ENCODE data around the gene CELA3B.
A peak's percentile ranks its signal among the peaks of the same experiment; 100 is the strongest.
"Not testable (repeated sequence)": the region's sequence is repeated elsewhere in the genome, so short reads cannot be mapped to it uniquely, and the experiment has no call there.

The CELA3B gene

DNA sequence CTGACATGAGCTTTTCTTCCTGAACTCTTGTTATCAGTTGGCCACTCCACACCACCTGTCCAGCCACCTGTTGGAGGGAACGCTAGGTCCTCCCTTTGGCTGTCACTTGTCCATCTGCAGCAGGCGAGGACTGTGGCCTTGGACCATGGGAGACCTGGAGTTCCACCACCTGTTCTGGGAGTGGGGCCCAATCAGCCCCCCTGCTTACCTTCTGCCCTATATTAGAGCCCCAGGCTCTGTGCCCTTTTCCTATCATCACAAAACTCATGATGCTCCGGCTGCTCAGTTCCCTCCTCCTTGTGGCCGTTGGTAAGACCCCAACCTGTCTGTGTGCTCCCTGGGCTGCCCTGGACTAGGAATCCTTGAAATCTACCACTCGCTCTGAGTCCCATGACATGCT is 24.6 kb downstream of the CELA3B start, which contains the start of gene CELA3A:
CELA3A (plus strand) TSS at position 249 of the 400 bp plus-strand sequence; CDS start at position 267, 18 bp downstream.
- no peak within 1 kb of the TSS for H3K4me3 ChIP-seq
- no peak within 1 kb of the TSS for H3K27ac ChIP-seq
- no peak for DNase-seq (ENCODE audit: low spot score)
- TF ChIP-seq, protein P1, sequence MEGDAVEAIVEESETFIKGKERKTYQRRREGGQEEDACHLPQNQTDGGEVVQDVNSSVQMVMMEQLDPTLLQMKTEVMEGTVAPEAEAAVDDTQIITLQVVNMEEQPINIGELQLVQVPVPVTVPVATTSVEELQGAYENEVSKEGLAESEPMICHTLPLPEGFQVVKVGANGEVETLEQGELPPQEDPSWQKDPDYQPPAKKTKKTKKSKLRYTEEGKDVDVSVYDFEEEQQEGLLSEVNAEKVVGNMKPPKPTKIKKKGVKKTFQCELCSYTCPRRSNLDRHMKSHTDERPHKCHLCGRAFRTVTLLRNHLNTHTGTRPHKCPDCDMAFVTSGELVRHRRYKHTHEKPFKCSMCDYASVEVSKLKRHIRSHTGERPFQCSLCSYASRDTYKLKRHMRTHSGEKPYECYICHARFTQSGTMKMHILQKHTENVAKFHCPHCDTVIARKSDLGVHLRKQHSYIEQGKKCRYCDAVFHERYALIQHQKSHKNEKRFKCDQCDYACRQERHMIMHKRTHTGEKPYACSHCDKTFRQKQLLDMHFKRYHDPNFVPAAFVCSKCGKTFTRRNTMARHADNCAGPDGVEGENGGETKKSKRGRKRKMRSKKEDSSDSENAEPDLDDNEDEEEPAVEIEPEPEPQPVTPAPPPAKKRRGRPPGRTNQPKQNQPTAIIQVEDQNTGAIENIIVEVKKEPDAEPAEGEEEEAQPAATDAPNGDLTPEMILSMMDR (IDR thresholded peaks at IDR 0.05), result no peak

DNA sequence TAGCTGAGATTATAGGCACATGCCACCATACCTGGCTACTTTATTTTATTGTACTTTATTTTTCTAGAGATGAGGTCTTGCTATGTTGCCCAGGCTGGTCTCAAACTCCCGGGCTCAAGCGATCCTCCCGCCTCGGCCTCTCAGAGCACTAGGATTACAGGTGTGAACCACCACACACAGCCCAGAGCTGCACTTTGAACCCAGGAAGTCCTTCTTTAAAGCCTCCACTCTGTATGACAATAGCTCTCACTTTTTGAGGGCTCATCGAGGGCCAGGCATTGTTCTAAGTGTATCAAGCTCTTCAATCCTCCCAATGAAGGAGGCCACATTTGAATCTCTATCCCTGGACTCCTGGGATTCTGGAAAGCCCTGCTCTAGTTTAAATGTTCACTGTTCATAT is 25.6 kb downstream of the CELA3B start:
- H3K27ac ChIP-seq; DNase-seq (ENCODE audit: low spot score); H3K4me3 ChIP-seq: not testable (repeated sequence)

DNA sequence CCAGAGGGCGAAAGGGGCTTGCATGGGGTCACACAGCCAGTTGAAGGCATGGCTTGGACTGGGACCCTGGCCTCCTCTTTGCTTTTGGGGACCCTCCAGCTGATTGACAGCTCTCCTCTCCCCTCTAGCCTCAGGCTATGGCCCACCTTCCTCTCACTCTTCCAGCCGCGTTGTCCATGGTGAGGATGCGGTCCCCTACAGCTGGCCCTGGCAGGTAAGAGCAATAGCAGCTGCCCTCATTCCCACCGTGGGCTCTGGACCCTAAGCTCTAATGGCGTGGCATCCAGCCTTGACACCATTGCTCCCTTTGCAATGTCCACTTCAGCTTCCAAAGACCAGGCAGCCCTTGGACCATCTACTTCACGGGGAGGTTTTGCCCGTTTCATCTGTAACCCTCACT is 26.1 kb downstream of the CELA3B start:
- H3K4me3 ChIP-seq; DNase-seq (ENCODE audit: low spot score); H3K27ac ChIP-seq: not testable (repeated sequence)

DNA sequence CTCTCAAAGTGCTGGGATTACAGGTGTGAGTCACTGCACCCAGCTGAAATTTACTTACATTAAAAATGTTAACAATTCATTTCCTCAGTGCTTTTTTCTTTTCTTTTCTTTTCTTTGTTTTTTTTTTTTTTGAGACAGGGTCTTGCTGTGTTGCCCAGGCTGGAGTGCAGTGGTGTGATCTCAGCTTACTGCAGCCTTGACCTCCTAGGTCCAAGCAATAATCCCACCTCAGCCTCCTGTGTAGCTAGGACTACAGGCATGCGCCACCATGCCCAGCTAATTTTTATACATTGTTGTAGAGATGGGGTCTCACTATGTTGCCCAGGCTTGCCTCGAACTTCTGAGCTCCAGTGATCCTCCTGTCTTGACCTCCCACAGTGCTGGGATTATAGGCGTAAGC is 27.1 kb downstream of the CELA3B start:
- not testable (repeated sequence) for DNase-seq (ENCODE audit: low spot score); H3K4me3 ChIP-seq; H3K27ac ChIP-seq

DNA sequence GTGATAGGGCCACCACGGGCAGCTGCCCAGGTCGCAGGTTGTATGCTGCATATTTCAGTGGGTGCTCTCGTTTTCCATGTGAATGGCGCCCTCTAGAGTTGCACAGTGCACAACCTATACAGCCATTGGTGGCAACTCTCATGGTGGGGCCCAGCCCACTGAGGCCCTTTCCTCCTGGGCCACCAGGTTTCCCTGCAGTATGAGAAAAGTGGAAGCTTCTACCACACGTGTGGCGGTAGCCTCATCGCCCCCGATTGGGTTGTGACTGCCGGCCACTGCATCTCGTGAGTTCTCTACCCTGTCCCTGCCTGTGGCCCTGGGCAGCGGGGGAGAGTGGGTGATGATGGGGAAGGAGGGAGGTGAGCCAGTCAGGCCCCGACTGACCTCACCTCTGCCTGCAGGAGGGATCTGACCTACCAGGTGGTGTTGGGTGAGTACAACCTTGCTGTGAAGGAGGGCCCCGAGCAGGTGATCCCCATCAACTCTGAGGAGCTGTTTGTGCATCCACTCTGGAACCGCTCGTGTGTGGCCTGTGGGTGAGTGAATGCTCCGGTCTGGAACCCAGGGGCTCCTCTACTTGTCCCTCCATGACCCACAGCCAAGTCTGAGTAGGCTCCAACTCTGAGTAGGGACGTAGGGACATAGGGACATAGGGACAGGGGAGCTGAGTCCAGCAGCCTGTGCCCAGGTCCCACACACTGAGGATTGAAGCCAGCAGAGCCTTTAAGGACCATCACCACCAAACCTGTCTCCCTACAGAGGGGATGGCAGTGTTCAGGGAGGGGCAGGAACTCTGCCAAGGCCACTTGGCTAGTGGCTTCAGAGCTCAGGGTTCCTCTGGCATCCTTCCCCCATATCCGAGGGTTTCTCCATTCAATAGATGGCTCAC is 28.7 kb downstream of the CELA3B start:
- not testable (repeated sequence) for H3K27ac ChIP-seq; H3K4me3 ChIP-seq; DNase-seq (ENCODE audit: low spot score)

DNA sequence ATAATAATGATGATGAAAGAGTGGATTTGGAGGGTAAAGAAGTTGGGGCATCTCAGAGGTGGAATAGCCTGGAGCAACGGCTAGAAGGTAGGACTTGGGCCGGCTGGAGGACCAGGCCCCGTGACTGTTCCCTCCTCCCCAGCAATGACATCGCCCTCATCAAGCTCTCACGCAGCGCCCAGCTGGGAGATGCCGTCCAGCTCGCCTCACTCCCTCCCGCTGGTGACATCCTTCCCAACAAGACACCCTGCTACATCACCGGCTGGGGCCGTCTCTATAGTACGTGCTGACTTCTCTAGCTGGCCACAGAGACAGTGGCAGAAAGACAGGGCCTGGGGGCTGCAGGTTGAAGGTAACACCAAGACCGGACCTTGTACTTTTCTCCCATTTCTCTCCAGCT is 29.9 kb downstream of the CELA3B start:
- not testable (repeated sequence) for DNase-seq (ENCODE audit: low spot score); H3K27ac ChIP-seq; H3K4me3 ChIP-seq

DNA sequence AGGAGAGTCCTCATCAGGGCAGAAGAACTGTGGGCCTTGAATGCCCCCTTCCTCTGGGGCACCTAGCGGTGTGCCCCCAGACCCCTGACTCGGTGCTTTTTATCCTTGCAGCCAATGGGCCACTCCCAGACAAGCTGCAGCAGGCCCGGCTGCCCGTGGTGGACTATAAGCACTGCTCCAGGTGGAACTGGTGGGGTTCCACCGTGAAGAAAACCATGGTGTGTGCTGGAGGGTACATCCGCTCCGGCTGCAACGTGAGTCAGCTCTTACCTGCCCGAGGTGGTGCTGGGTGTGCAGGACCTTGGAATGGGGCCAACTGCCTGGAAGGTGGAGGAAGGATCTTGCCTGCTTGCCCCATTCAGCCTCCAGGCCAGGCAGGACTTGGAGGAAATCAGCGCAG is 30.4 kb downstream of the CELA3B start:
- not testable (repeated sequence) for H3K27ac ChIP-seq; H3K4me3 ChIP-seq; DNase-seq (ENCODE audit: low spot score)

DNA sequence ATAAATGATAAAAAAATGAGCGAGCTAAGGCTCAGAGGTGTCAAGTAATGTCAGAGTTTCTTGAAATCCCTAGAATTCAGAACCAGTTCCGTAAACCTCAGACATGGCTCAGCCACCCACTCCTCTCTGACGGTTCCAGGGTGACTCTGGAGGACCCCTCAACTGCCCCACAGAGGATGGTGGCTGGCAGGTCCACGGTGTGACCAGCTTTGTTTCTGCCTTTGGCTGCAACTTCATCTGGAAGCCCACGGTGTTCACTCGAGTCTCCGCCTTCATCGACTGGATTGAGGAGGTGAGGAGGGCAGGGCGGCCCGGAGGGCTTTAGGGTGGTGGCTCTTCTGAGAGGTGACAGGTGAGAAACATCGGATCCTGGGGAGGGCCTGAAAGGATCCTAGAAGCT is 32.7 kb downstream of the CELA3B start:
- not testable (repeated sequence) for DNase-seq (ENCODE audit: low spot score); H3K4me3 ChIP-seq; H3K27ac ChIP-seq

DNA sequence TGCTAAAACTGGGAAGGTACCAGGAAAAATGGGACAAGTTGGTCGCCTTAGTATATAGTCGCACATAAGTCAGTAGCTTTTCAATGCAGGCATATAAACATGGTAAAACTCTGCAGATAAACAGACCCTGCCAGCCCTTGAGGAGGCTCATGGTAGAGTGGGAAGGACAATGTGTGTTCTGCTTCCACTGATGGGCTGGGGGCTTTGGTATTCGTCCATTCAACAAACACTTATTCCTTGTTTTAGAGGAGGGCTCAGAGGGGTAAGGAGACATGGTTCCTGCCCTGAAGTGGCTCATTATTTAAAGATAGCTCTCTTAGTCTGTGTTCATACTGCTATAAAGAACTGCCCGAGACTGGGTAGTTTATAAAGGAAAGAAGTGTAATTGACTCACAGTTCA is 35.9 kb downstream of the CELA3B start:
- not testable (repeated sequence) for DNase-seq (ENCODE audit: low spot score); H3K27ac ChIP-seq; H3K4me3 ChIP-seq

DNA sequence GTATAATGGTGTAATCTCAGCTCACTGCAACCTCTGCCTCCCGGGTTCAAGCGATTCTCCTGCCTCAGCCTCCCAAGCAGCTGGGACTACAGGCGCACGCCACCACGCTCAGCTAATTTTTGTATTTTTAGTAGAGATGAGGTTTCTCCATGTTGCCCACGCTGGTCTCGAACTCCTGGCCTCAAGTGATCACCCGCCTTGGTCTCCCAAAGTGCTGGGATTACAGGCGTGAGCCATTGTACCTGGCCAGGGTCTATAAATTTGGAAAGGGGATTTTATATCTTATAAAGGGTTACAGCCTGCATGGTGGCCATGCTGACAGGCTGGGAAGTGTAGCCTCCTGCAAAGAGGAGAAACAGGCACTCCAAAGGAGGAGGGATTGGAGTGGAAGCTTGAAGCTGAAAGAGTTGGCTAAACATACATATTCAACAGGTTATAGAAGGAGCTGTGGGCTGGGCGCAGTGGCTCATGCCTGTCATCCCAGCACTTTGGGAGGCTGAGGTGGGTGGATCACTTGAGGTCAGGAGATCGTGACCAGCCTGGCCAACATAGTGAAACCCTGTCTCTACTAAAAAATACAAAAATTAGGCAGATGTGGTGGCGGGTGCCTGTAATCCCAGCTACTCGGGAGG is 37.9 kb downstream of the CELA3B start:
- DNase-seq (ENCODE audit: low spot score); H3K27ac ChIP-seq; H3K4me3 ChIP-seq: not testable (repeated sequence)

DNA sequence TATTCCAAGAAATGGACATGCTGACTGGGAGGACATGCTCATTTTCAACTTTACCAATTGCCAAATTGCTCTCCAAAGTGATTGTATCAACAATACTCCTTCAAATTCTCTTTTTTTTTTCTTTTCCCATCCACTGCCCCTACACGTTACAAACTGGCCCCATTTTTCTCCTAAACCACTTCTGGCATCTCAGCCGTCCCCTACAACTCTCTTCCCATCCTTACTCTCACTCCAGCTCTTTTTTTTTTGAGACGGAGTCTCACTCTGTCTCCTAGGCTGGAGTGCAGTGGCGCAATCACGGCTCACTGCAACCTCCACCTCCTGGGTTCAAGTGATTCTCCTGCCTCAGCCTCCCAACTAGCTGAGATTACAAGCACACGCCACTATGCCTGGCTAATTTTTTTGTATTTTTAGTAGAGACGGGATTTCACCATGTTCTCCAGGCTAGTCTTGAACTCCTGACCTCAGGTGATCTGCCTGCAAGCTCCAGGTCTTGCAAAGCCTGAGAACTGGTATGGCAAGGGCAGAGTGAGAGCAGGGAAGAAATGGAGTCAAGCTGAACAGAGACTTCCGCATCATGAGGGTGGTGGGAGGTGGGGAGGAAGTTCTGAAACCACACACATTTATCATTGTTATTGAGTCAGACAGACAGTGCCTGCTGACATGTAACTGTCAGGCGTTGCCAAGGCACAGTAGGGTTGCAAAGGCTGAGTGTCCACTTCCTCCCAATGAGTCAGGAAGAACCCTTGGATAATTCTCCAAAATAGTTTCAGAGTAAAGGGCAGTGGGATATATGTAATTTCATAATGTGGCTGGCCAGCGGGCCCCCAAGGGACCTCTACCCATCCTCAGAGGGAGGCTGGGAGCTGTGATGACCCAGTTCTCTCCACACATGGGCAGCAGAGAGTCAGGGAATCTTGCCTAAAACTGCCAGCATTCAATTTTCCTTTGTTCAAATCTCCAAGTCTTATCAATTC is 42.0 kb downstream of the CELA3B start:
- Histone ChIP-seq H3K27ac (peak overlapping the region in 1 of 2 donors; percentile 64), H3K4me3 (no peak overlapping the region)
- TF ChIP-seq, protein P1 (IDR thresholded peaks at IDR 0.05), result no peak
- no peak for DNase-seq (ENCODE audit: low spot score)
